Measurements from ENCODE around the gene FIS1.
"Not testable (repeated sequence)": the region's sequence is repeated elsewhere in the genome, so short reads cannot be mapped to it uniquely, and the experiment has no call there.

The FIS1 gene

GRCh38 chr7:101244375-101245146 lies at the start of gene FIS1:
FIS1 (minus strand) TSS chr7:101245081; CDS start chr7:101245004, 77 bp downstream.
- DNase-seq = peak; percentile 99

GRCh38 chr7:101294039-101294831 lies 49.4 kb upstream of the FIS1 start:
- DNase-seq = no peak

GRCh38 chr7:101293069-101294021 lies 48.5 kb upstream of the FIS1 start:
- DNase-seq = not testable (repeated sequence)

- not testable (repeated sequence) for DNase-seq
Measured at GRCh38 chr7:101292566-101292965, 47.7 kb upstream of the FIS1 start.

GRCh38 chr7:101290186-101291037 lies 45.5 kb upstream of the FIS1 start:
- DNase-seq = peak; percentile 69

- DNase-seq = not testable (repeated sequence)
Measured at GRCh38 chr7:101289687-101290086, 44.8 kb upstream of the FIS1 start.

GRCh38 chr7:101288439-101288838 lies 43.6 kb upstream of the FIS1 start:
- no peak for DNase-seq

- DNase-seq = no peak
Measured at GRCh38 chr7:101287032-101287431, 42.2 kb upstream of the FIS1 start.

GRCh38 chr7:101285880-101286279 lies 41.0 kb upstream of the FIS1 start:
- DNase-seq = not testable (repeated sequence)

GRCh38 chr7:101285171-101285570 lies 40.3 kb upstream of the FIS1 start:
- DNase-seq = no peak

- DNase-seq = not testable (repeated sequence)
Measured at GRCh38 chr7:101280912-101281311, 36.0 kb upstream of the FIS1 start.

- no peak for DNase-seq
Measured at GRCh38 chr7:101278461-101279292, 33.8 kb upstream of the FIS1 start.

- no peak for DNase-seq
Measured at GRCh38 chr7:101277155-101277554, 32.3 kb upstream of the FIS1 start.

- no peak for DNase-seq
Measured at GRCh38 chr7:101273206-101273605, 28.3 kb upstream of the FIS1 start.

- no peak for DNase-seq
Measured at GRCh38 chr7:101271021-101271420, 26.1 kb upstream of the FIS1 start.

- no peak for DNase-seq
Measured at GRCh38 chr7:101269664-101270063, 24.8 kb upstream of the FIS1 start.

GRCh38 chr7:101265622-101266516 lies 21.0 kb upstream of the FIS1 start:
- no peak for DNase-seq

GRCh38 chr7:101264102-101264706 lies 19.3 kb upstream of the FIS1 start:
- not testable (repeated sequence) for DNase-seq

- no peak for DNase-seq
Measured at GRCh38 chr7:101258243-101258731, 13.4 kb upstream of the FIS1 start.
